A549 (cell line): ENCODE data around the gene ZMYND8. TPM values are rescaled to one million over a fixed set of nuclear protein-coding genes. Genes with fewer than 3 reads are reported as not detected.

Experiments
- ATAC-seq, 2 experiments: fragments of 200-7000 bp in 1 of 2; fragments of >200 bp in 1 of 2; cut with Nextera tagmentation in 1 of 2; cut with Tn5 transposase in 1 of 2; 3 replicates each; pipeline versions ENCODE4 v1.8.0 to v1.9.1; 2018 to 2020; ENCODE audit warnings: mild to moderate bottlenecking in 1 of 2, moderate library complexity in 1 of 2
- CTCF ChIA-PET: fragments of 300-600 bp; sonication (Branson Sonifier 250); formaldehyde crosslinking; extraction: SDS; loops from one replicate; lab custom pipeline; 2021; ENCODE audit warnings: antibody characterized with exemption, inconsistent platforms; lab: Yijun Ruan, JAX
- POLR2A ChIA-PET: fragments of 350-600 bp; formaldehyde crosslinking; extraction: SDS; loops from one replicate; lab custom pipeline; 2021; ENCODE audit warnings: antibody characterized with exemption, inconsistent platforms; lab: Yijun Ruan, JAX
- DNase-seq, 2 experiments: peaks; one replicate each; pipeline versions ENCODE4 v3.0.0 to v3.0.0-alpha.2; 2011 to 2016; ENCODE audit warnings: low read depth in 1 of 2, low spot score in 1 of 2
- FAIRE-seq: peaks from 2 replicates; lab custom pipeline; 2011; peaks lifted over from hg19 to GRCh38; lab: Jason Lieb, UNC
- H3K27ac ChIP-seq, 2 experiments: fragments of >200 bp; sonication (Bioruptor Twin); formaldehyde crosslinking; 3 replicates each; pipeline ENCODE4 v1.5.1; 2016 to 2017
- H3K4me1 ChIP-seq: fragments of >200 bp; sonication (Bioruptor Twin); formaldehyde crosslinking; 3 replicates; pipeline ENCODE4 v1.6.1; 2016
- H3K4me2 ChIP-seq: fragments of >200 bp; sonication (Bioruptor Twin); formaldehyde crosslinking; 3 replicates; pipeline ENCODE4 v1.6.1; 2016
- H3K4me3 ChIP-seq: fragments of >200 bp; sonication (Bioruptor Twin); formaldehyde crosslinking; 3 replicates; pipeline ENCODE4 v1.5.1; 2016
- H3K9me3 ChIP-seq: fragments of >200 bp; sonication (Bioruptor Twin); formaldehyde crosslinking; 3 replicates; pipeline ENCODE4 v1.6.1; 2016
- CHD2 ChIP-seq: fragments of 150-350 bp; IDR thresholded peaks from 2 replicates; pipeline ENCODE4 v1.6.1; 2014; ENCODE audit warnings: low read length; ENCODE audit not compliant: partially characterized antibody
- CHD4 ChIP-seq: fragments of 200-600 bp; sonication (generic); IDR thresholded peaks from 2 replicates; pipeline ENCODE4 v1.6.1; 2016; ENCODE audit warnings: antibody characterized with exemption, mild to moderate bottlenecking, borderline replicate concordance
- EP300 ChIP-seq, 2 experiments: fragments of >200 bp; sonication (Bioruptor Twin); formaldehyde crosslinking; IDR thresholded peaks; 2 replicates in 1 of 2; 3 replicates in 1 of 2; pipeline ENCODE4 v1.6.1; 2016 to 2017
- ESRRA ChIP-seq: fragments of 150-350 bp; IDR thresholded peaks from 2 replicates; pipeline ENCODE4 v1.6.1; 2014; ENCODE audit warnings: mild to moderate bottlenecking, low read length, borderline replicate concordance
- FOSL2 ChIP-seq, 2 experiments: fragments of 450-650 bp in 1 of 2; fragments of >200 bp in 1 of 2; sonication (Bioruptor Twin) in 1 of 2; formaldehyde crosslinking; IDR thresholded peaks; 2 replicates each; pipeline versions ENCODE4 v1.5.0 to v1.6.1; 2016 to 2020; ENCODE audit warnings: mild to moderate bottlenecking in 1 of 2, moderate library complexity in 1 of 2
- GATA3 ChIP-seq: IDR thresholded peaks from 2 replicates; pipeline ENCODE4 v1.6.1; 2012; ENCODE audit warnings: borderline replicate concordance
- HOXB13 ChIP-seq: fragments of 250-450 bp; sonication (Bioruptor Pico); IDR thresholded peaks from 2 replicates; pipeline ENCODE4 v1.5.0; 2020; ENCODE audit warnings: low read depth, mild to moderate bottlenecking, moderate library complexity
- HOXB5 ChIP-seq: fragments of 250-450 bp; sonication (Bioruptor Pico); IDR thresholded peaks from 2 replicates; pipeline ENCODE4 v1.5.0; 2020; ENCODE audit warnings: mild to moderate bottlenecking, moderate library complexity
- JUN ChIP-seq, 2 experiments: fragments of >200 bp; sonication (Bioruptor Twin); formaldehyde crosslinking; IDR thresholded peaks; 2 replicates in 1 of 2; 3 replicates in 1 of 2; pipeline ENCODE4 v1.6.1; 2016 to 2017
- JUNB ChIP-seq: fragments of >200 bp; sonication (Bioruptor Twin); formaldehyde crosslinking; IDR thresholded peaks from 2 replicates; pipeline ENCODE4 v1.6.1; 2016
- NR3C1 ChIP-seq: fragments of >200 bp; sonication (Bioruptor Twin); formaldehyde crosslinking; IDR thresholded peaks from 3 replicates; pipeline ENCODE4 v1.6.1; 2017
- PHF8 ChIP-seq: fragments of 200-600 bp; sonication (generic); IDR thresholded peaks from 2 replicates; pipeline ENCODE4 v1.6.1; 2016; ENCODE audit warnings: low read depth, mild to moderate bottlenecking, antibody characterized with exemption, moderate library complexity, borderline replicate concordance
- POLR2AphosphoS2 ChIP-seq: conservative IDR thresholded peaks from 2 replicates; pipeline ENCODE4 v1.6.1; 2012; ENCODE audit warnings: low read length, improper control_type of control experiment, inconsistent platforms
- RAD21 ChIP-seq, 2 experiments: fragments of >200 bp in 1 of 2; sonication (Bioruptor Twin) in 1 of 2; formaldehyde crosslinking in 1 of 2; IDR thresholded peaks in 1 of 2; conservative IDR thresholded peaks in 1 of 2; 2 replicates in 1 of 2; 3 replicates in 1 of 2; pipeline ENCODE4 v1.6.1; 2012 to 2018; ENCODE audit warnings: inconsistent platforms in 1 of 2
- RARB ChIP-seq: fragments of 250-450 bp; sonication (Bioruptor Pico); IDR thresholded peaks from 2 replicates; pipeline ENCODE4 v1.8.0; 2021; ENCODE audit warnings: mild to moderate bottlenecking, moderate library complexity
- RCOR1 ChIP-seq: fragments of 150-350 bp; IDR thresholded peaks from 2 replicates; pipeline ENCODE4 v1.6.1; 2014; ENCODE audit warnings: antibody characterized with exemption, low read length, low read depth
- SMC3 ChIP-seq: fragments of >200 bp; sonication (Bioruptor Twin); formaldehyde crosslinking; IDR thresholded peaks from 3 replicates; pipeline ENCODE4 v1.6.1; 2018; ENCODE audit warnings: inconsistent platforms
- ZC3H11A ChIP-seq: fragments of 450-650 bp; IDR thresholded peaks from 2 replicates; pipeline ENCODE4 v1.6.1; 2014; ENCODE audit warnings: antibody characterized with exemption, mild to moderate bottlenecking
- ZNF302 ChIP-seq: fragments of 250-450 bp; sonication (Bioruptor Pico); IDR thresholded peaks from 2 replicates; pipeline ENCODE4 v1.9.0; 2021; ENCODE audit warnings: inconsistent platforms, mild to moderate bottlenecking, moderate library complexity
- WGBS: methylation state at CpG from one replicate; pipeline ENCODE4 v1.1.6; 2017; ENCODE audit errors: missing lambda C conversion rate; 5-methylcytosine and 5-hydroxymethylcytosine counted together
- polyA plus RNA-seq, 4 experiments: library from polyadenylated mRNA; depleted of rRNA in 3 of 4; stranded (reverse); fragments of >200 nt; fragmentation: RNase III in 1 of 4; extraction: RNeasy Plus Mini Kit Qiagen cat#74134 plus additional on column Dnase treatment in 1 of 4; gene quantifications; 2 replicates in 3 of 4; 3 replicates in 1 of 4; pipeline ENCODE4 v1.2.3, GENCODE V29; 2011 to 2017
- TF ChIP-seq, protein P1 (sequence below): fragments of >200 bp; sonication (Bioruptor Twin); formaldehyde crosslinking; IDR thresholded peaks from 3 replicates; pipeline ENCODE4 v1.5.1; 2016
- TF ChIP-seq, protein P2 (sequence below): fragments of >200 bp; sonication (Bioruptor Twin); formaldehyde crosslinking; IDR thresholded peaks from 3 replicates; pipeline ENCODE4 v1.6.1; 2016

Gene ZMYND8
- polyA plus RNA-seq, 2 of the 4 experiments (the other 2 are of a cell fraction): 10.4 to 24.9 TPM

DNA sequence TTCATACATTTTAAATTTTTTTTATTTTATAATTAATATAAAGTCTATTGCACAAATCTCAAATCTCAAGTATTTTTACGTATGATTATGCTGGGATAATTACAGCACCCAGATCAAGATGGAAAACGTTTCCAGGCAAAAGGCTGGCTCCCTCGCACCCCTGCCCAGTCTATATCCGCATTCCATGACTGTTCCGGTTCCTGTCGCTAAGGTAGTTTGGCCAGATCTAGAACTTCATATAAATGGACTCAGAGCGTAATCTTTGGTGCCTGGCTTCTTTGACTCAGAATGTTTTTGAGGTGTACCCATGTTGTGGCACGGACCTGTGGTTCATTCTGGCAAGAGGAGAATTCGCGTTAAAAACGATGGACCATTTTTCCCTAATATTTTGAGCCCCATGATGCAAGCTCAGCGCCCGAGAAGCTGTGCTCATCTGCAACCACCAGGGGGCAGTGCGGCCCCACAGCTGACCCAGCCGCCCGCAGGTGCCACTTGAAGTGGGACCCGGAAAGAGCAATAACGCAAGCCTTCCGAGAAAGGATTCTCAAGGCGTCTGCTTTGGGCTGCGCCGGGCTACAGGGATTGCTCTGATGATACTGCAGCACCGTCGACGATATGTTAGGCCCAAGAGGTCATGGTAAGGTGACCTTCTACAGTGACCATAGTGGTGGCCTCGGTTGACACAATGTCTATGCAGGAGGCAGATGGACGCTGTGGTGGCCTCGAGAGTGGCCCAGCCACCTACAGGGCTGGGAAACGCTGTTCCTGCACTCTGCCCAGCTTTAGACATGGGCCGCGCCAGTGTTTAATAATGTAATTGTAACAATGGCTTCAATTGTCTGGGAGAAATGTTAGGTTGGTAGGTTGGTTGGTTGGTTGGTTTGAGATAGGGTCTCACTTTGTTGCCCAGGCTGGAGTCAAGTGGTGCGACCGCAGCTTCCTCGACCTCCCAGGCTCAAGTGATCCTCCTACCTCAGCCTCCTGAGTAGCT, 160.1 kb downstream of the ZMYND8 start (continued):
- no peak for TF ChIP-seq RCOR1
- no peak for TF ChIP-seq JUN (IDR thresholded peaks at IDR 0.05)
- TF ChIP-seq ESRRA: no peak
- peak; percentile 96 for TF ChIP-seq SMC3
- TF ChIP-seq, protein P1, sequence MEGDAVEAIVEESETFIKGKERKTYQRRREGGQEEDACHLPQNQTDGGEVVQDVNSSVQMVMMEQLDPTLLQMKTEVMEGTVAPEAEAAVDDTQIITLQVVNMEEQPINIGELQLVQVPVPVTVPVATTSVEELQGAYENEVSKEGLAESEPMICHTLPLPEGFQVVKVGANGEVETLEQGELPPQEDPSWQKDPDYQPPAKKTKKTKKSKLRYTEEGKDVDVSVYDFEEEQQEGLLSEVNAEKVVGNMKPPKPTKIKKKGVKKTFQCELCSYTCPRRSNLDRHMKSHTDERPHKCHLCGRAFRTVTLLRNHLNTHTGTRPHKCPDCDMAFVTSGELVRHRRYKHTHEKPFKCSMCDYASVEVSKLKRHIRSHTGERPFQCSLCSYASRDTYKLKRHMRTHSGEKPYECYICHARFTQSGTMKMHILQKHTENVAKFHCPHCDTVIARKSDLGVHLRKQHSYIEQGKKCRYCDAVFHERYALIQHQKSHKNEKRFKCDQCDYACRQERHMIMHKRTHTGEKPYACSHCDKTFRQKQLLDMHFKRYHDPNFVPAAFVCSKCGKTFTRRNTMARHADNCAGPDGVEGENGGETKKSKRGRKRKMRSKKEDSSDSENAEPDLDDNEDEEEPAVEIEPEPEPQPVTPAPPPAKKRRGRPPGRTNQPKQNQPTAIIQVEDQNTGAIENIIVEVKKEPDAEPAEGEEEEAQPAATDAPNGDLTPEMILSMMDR: peak; percentile 98
- TF ChIP-seq NR3C1: no peak
- no peak for TF ChIP-seq PHF8

DNA sequence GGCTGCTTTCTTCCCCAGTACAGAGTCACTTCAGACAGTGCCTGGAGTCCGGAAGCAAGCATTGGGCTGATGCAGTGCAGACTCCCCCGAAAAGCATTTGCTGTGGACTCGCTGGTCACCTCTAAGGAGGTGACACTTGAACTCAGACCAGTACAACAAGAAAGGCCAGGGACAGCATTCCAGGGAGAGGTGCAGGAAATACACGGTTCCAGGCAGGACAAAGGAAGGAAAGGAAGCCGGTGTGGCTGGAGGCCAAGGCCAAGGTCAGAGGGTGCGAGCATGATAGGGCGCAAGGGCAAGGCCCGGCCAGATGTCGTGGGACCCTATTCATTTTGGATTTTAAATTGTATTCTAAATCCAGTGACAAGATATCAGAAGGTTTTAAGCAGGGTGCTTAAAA, 160.9 kb downstream of the ZMYND8 start:
- no peak for FAIRE-seq
- Histone ChIP-seq H3K9me3 (no peaks in the 10 kb centered on the region), H3K27ac (peak overlapping the region; percentile 75 to 87; a peak in 5 of 6 replicates), H3K4me3 (no peak overlapping the region), H3K4me1 (peaks cover 16% of the 10 kb centered on the region; the same call in 2 of the 3 replicates), H3K4me2 (no peak overlapping the region)
- TF ChIP-seq RARB (CRISPR knock-in tag): no peak
- ChIA-PET POLR2A (no interaction called here), CTCF (interaction anchor here (1.2 to 17.7 kb wide), 9 partner anchors 9 to 481 kb away, joined by 4 to 267 read pairs (median 8); no protein-coding TSS in a partner anchor)
- no peak for ATAC-seq
- DNase-seq: no peak
- 63% methylated on average over 9 of the region's 9 CpGs for WGBS

DNA sequence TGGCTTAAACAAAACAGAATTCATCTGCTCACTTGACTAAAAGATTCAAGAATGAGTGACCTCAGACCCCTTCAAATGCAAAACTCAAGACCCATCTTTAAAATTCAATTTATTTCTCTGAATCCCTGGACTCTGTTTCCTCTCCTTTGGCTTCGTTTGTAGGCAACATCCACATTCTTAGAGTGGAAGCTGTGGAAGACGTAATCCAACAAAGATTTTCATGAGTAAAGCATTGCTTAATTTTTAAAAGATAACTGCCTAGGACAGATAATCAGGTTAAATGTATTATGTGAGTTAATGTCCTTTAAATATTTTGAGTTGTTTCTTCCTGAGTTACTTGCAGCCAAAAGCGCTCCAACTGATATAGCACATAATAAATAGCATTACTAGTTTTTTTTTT, 164.5 kb downstream of the ZMYND8 start:
- POLR2A ChIA-PET: no interaction called here
- CTCF ChIA-PET: interaction anchor here (1.7 to 17.7 kb wide), 2 partner anchors 191 to 434 kb away, joined by 4 to 267 read pairs; no protein-coding TSS in a partner anchor
- no peak for ATAC-seq
- H3K4me3 ChIP-seq: no peak overlapping the region
- peaks cover 4% of the 10 kb centered on the region; the same call in 2 of the 3 replicates for H3K4me1 ChIP-seq
- no peak overlapping the region for H3K27ac ChIP-seq
- DNase-seq: no peak
- H3K4me2 ChIP-seq: no peak overlapping the region
- no peaks in the 10 kb centered on the region for H3K9me3 ChIP-seq
- TF ChIP-seq CHD4: no peak
- TF ChIP-seq HOXB13 (CRISPR knock-in tag): no peak
- TF ChIP-seq, protein P2, sequence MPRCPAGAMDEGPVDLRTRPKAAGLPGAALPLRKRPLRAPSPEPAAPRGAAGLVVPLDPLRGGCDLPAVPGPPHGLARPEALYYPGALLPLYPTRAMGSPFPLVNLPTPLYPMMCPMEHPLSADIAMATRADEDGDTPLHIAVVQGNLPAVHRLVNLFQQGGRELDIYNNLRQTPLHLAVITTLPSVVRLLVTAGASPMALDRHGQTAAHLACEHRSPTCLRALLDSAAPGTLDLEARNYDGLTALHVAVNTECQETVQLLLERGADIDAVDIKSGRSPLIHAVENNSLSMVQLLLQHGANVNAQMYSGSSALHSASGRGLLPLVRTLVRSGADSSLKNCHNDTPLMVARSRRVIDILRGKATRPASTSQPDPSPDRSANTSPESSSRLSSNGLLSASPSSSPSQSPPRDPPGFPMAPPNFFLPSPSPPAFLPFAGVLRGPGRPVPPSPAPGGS: no peak
- no peak for TF ChIP-seq CHD2
- TF ChIP-seq ZNF302 (CRISPR knock-in tag): no peak
- no peak for TF ChIP-seq ZC3H11A
- TF ChIP-seq POLR2AphosphoS2: no peak
- TF ChIP-seq GATA3: no peak
- TF ChIP-seq FOSL2 (IDR thresholded peaks at IDR 0.05): no peak
- TF ChIP-seq FOSL2 (CRISPR knock-in tag; IDR thresholded peaks at IDR 0.05): no peak
- TF ChIP-seq JUNB: no peak
- TF ChIP-seq, protein P1: no peak
- TF ChIP-seq HOXB5 (CRISPR knock-in tag): no peak
- no peak for TF ChIP-seq SMC3
- no peak for TF ChIP-seq EP300 (IDR thresholded peaks at IDR 0.05)
- TF ChIP-seq RAD21 (conservative IDR thresholded peaks at IDR 0.05 in 1 of 2, IDR thresholded peaks at IDR 0.05 in 1 of 2): no peak
- FAIRE-seq: no peak
- 59% methylated on average over 3 of the region's 3 CpGs for WGBS
